Kidney (tissue), 14 donors: ENCODE data around the gene STXBP2. TPM values are rescaled to one million over a fixed set of nuclear protein-coding genes. Genes with fewer than 3 reads are reported as not detected.

Experiments used
- DNase-seq, 5 donors: peaks; one replicate each; pipeline ENCODE4 v3.0.0-alpha.2; 2013 to 2020
- FAIRE-seq: peaks from 2 replicates; lab custom pipeline; 2012; peaks lifted over from hg19 to GRCh38; lab: Jason Lieb, UNC
- H3K27ac ChIP-seq, 2 donors: one replicate each; pipeline ENCODE4 v1.7.0; 2013; ENCODE audit warnings: low read depth in 2 of 2, low read length in 2 of 2, inconsistent platforms in 1 of 2
- H3K27me3 ChIP-seq: one replicate; pipeline ENCODE4 v1.7.1; 2013; ENCODE audit warnings: low read length, inconsistent platforms; ENCODE audit not compliant: control insufficient read depth, insufficient read depth
- H3K36me3 ChIP-seq, 3 donors: one replicate each; pipeline versions ENCODE4 v1.7.0 to v1.7.1; 2013; ENCODE audit warnings: low read length in 3 of 3, control low read depth in 1 of 3, inconsistent platforms in 1 of 3; ENCODE audit not compliant: insufficient read depth in 3 of 3, control insufficient read depth in 2 of 3
- H3K4me1 ChIP-seq, 3 donors: one replicate each; pipeline versions ENCODE4 v1.7.0 to v1.7.1; 2013; ENCODE audit warnings: low read length in 3 of 3, inconsistent platforms in 1 of 3, low read depth in 1 of 3; ENCODE audit not compliant: control insufficient read depth in 2 of 3, insufficient read depth in 2 of 3
- H3K4me3 ChIP-seq, 3 donors: one replicate each; pipeline versions ENCODE4 v1.7.0 to v1.8.1; 2013; ENCODE audit warnings: low read length in 3 of 3, control low read depth in 1 of 3, inconsistent platforms in 1 of 3
- H3K9ac ChIP-seq, 3 donors: one replicate each; pipeline versions ENCODE4 v1.7.0 to v1.7.1; 2013; ENCODE audit warnings: low read length in 3 of 3, control low read depth in 1 of 3, inconsistent platforms in 1 of 3
- H3K9me3 ChIP-seq, 3 donors: one replicate each; pipeline versions ENCODE4 v1.7.0 to v1.7.1; 2013; ENCODE audit warnings: low read length in 3 of 3, control low read depth in 1 of 3, inconsistent platforms in 1 of 3; ENCODE audit not compliant: control insufficient read depth in 2 of 3, insufficient read depth in 1 of 3
- CTCF ChIP-seq: IDR thresholded peaks from 3 replicates; pipeline ENCODE4 v1.5.1; 2012; ENCODE audit warnings: mild to moderate bottlenecking, moderate library complexity, borderline replicate concordance; ENCODE audit not compliant: insufficient read depth; ENCODE audit errors: extremely low read depth
- intact Hi-C: fragments of 100-400 bp; cut with DNase I; formaldehyde crosslinking; loops from one replicate; pipeline ENCODE4 v1.11.1; 2022
- polyA plus RNA-seq: library from polyadenylated mRNA; stranded (reverse); fragments of 350-450 nt; fragmentation: Illumina TruSeq; extraction: RNeasy Lipid Tissue Mini Kit (QIAGEN cat#74804); gene quantifications from one replicate; pipeline ENCODE4 v1.2.3, GENCODE V29; 2014; ENCODE audit warnings: low read depth, low replicate concordance; ENCODE audit not compliant: insufficient read depth
- total RNA-seq: library from RNA; stranded (reverse); fragmentation: NEBNext Ultra II Directional; extraction: Animal tissue kit (Norgen Biotek cat#: 25700); gene quantifications from one replicate; pipeline ENCODE4 v1.2.1, GENCODE V29; 2021
- donor health status: control.
- donor health status: control.
- donor health status: control.
- donor health status: control.
- donor health status: control.
- donor health status: DM: yes; HTN: yes; CAD: no.
- donor health status: Normal renal cell carcinoma (clear cell type).

STXBP2 gene
- total and polyA plus RNA-seq, 2 donors from 2014 or later = 74.8 to 136 TPM

GRCh38 chr19:7652061-7652641, 15.2 kb downstream of the STXBP2 start:
- FAIRE-seq (peak; percentile 29), DNase-seq (peak; percentile 86 to 92 (median 90))
- Histone ChIP-seq H3K4me1 (peaks cover 0 to 3% (median 0%) of the 10 kb centered on the region in 3 donors), H3K27me3 (no peaks in the 10 kb centered on the region), H3K36me3 (no peaks in the 10 kb centered on the region), H3K4me3 (peak overlapping the region in 1 of 3 donors; percentile 41), H3K9ac (no peak overlapping the region), H3K9me3 (no peaks in the 10 kb centered on the region), H3K27ac (no peak overlapping the region)
- peak; percentile 97 for TF ChIP-seq CTCF
- intact Hi-C loops = no loop called here

GRCh38 chr19:7654401-7654800, 17.5 kb downstream of the STXBP2 start:
- H3K27ac ChIP-seq = no peak overlapping the region
- no peak for DNase-seq

GRCh38 chr19:7655581-7655980, 18.7 kb downstream of the STXBP2 start:
- DNase-seq (no peak), FAIRE-seq (no peak)
- intact Hi-C loops = no loop called here
- Histone ChIP-seq H3K27ac (no peak overlapping the region), H3K4me1 (peaks cover 0 to 3% (median 0%) of the 10 kb centered on the region in 3 donors), H3K9me3 (no peaks in the 10 kb centered on the region), H3K27me3 (no peaks in the 10 kb centered on the region), H3K9ac (no peak overlapping the region), H3K4me3 (no peak overlapping the region), H3K36me3 (no peaks in the 10 kb centered on the region)
- no peak for TF ChIP-seq CTCF

More at GRCh38 chr19:7654401-7654800, 17.5 kb downstream of the STXBP2 start:
- Histone ChIP-seq H3K9ac (no peak overlapping the region), H3K9me3 (no peaks in the 10 kb centered on the region), H3K4me3 (no peak overlapping the region), H3K27me3 (no peaks in the 10 kb centered on the region), H3K36me3 (no peaks in the 10 kb centered on the region), H3K4me1 (peaks cover 0 to 3% (median 0%) of the 10 kb centered on the region in 3 donors)
- TF ChIP-seq CTCF = no peak
- intact Hi-C loops = no loop called here
- no peak for FAIRE-seq
